GM12891 (cell line): Measurements from ENCODE around the gene ZNF564.

Experiments used
- PAX5 ChIP-seq: IDR thresholded peaks from 2 replicates; pipeline ENCODE4 v1.6.1; 2011; ENCODE audit warnings: low read length, moderate library complexity, mild to moderate bottlenecking; ENCODE audit not compliant: insufficient read depth, severe bottlenecking
- POLR2AphosphoS5 ChIP-seq: IDR thresholded peaks from 2 replicates; pipeline ENCODE4 v1.6.1; 2011; ENCODE audit warnings: low read depth, low read length, control low read depth
- POU2F2 ChIP-seq: IDR thresholded peaks from 2 replicates; pipeline ENCODE4 v1.6.1; 2011; ENCODE audit warnings: low read depth, mild to moderate bottlenecking, control low read depth, low read length, moderate library complexity

GRCh38 chr19:12485571-12485970, 65.7 kb downstream of the ZNF564 start:
- TF ChIP-seq POLR2AphosphoS5, result no peak
- TF ChIP-seq POU2F2, result no peak
- no peak for TF ChIP-seq PAX5
